Right lung (tissue), 5 donors: ENCODE results near the gene PRKCE. TPM values are rescaled to one million over a fixed set of nuclear protein-coding genes. Genes with fewer than 3 reads are reported as not detected.
"Not testable (repeated sequence)": the region's sequence is repeated elsewhere in the genome, so short reads cannot be mapped to it uniquely, and the experiment has no call there.

ENCODE experiments used
- DNase-seq, 2 donors: peaks; one replicate each; pipeline ENCODE4 v3.0.0-alpha.2; 2013
- polyA plus RNA-seq, 5 donors: library from polyadenylated mRNA; unstranded; fragments of 120-200 nt; gene quantifications; one replicate each; pipeline versions ENCODE4 v1.2.1 to v1.2.3, GENCODE V29; 2013; ENCODE audit warnings: inconsistent platforms in 1 of 5, low replicate concordance in 1 of 5; ENCODE audit not compliant: insufficient read length in 5 of 5, insufficient read depth in 1 of 5

Gene PRKCE
- polyA plus RNA-seq, 5 donors: 12.5 to 14.5 (median 12.8) TPM

DNA sequence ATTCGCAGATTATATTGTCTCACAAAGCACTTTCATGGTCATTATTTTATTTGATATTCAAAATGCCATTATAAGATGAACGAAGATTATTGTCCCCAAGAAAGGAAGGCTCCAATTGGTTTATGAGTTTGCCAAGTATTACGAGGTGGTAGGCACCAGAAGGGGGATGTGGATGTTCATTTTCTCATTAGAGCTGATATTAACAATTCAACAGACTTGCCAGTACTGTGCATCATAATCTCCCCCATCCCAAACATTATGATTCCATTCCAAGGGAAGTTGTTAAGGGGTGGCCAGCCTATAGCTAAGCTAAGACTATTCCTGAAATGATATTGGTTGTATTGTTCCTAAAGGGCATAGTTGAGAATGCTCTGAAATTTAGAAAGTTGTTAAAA lies 257.7 kb downstream of the PRKCE start:
- no peak for DNase-seq

GRCh38 chr2:45909677-45910191 lies 258.3 kb downstream of the PRKCE start:
- no peak for DNase-seq

DNA sequence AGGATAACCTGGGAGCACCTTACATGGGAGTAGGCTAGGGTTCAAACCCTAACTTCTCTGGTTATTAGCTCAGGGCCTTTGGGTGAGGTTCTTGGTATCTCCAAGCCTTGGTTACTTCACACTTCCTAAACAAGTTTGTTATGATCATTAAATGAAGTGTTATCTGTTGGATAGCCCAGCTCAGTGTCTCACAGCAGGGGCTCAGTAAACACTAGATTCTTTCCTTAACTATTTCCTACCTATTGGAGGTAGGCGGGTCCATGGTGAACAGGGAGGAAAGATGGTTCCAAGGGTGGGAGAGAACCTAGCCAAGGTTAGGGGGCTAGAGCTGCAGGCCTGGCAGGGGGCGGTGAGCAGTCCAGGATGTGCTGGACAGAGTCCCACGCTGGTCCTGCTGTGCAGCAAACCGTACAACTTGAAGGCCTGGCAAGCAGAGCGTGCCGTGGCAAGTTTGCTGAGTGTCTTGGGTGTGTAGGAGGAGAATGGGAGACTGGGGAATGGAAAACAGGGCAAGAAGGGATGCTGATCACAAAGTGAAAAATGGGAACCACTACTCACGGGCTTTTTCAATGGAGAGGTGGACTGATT lies 259.1 kb downstream of the PRKCE start:
- no peak for DNase-seq

- DNase-seq: no peak
Observed at GRCh38 chr2:45911538-45911937, 260.1 kb downstream of the PRKCE start.

DNA sequence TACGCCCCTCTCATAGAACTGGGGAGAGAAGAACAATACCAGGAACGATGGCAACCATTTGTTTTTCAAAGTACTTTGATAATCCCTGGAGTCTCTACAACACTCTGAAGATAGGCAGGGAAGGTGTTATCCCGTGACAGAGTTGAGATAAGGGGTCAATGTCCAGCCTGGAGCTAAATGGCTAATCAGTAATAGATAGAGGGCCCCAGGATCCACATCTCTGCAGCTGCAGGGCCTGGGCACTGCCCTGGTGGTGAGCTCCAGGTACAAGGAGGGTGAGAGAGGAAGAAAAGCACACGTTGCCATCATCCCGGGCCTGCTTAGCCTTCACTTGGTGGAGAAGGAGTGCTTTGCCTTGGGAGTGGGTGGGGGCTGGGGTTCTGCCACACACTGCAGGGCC lies 260.6 kb downstream of the PRKCE start:
- no peak for DNase-seq

DNA sequence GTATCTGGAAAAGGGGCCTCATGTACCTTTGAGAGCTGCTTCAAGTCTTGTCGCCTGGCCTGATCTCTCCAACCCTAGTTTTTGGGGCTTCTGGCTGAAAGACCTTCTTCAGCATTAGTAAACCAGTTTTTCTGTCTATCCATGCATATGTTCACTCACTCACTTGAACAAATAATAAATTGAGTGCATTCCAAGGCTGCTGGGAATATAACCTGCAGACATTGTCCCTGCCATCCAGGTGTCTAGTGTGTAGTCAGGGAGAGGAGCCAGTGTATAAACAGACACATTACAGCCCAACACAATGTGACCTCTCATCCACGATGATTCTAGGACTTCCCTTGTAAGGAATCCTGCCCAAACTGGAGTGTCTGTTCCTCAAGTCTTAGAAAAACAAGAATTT lies 262.1 kb downstream of the PRKCE start:
- DNase-seq: no peak

DNA sequence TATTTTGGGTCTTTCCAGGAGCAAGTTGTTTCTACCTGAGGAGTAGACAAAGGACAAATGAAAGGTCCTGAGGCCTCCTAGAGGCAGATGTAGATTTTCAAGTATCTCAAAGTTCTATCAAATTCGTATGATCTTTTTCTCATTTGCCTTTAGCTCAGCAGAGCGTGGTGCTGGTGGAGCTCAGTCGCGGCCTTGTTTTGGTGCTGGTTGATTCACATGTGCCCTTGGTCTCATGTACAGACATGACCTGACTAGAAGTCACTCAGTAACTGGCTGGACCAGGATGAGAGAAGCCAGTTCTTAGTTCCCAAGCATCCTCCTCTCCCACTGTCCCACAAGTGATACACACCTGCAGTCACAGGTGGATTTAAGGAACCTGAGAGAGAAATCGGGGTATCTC lies 264.0 kb downstream of the PRKCE start:
- no peak for DNase-seq

DNA sequence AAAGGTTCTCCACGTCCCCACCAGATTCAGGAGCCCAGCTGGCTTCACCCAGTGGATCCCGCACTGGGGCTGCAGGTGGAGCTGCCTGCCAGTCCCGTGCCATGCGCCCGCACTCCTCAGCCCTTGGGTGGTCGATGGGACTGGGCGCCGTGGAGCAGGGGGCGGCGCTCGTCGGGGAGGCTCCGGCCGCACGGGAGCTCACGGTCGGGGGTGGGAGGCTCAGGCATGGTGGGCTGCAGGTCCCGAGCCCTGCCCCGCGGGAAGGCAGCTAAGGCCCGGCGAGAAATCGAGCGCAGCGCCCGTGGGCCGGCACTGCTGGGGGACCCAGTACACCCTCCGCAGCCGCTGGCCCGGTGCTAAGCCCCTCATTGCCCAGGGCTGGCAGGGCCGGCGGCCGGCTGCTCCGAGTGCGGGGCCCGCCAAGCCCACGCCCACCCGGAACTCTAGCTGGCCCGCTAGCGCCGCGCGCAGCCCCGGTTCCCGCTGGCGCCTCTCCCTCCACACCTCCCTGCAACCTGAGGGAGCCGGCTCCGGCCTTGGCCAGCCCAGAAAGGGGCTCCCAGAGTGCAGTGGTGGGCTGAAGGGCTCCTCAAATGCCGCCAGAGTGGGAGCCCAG lies 266.2 kb downstream of the PRKCE start:
- DNase-seq: not testable (repeated sequence)

DNA sequence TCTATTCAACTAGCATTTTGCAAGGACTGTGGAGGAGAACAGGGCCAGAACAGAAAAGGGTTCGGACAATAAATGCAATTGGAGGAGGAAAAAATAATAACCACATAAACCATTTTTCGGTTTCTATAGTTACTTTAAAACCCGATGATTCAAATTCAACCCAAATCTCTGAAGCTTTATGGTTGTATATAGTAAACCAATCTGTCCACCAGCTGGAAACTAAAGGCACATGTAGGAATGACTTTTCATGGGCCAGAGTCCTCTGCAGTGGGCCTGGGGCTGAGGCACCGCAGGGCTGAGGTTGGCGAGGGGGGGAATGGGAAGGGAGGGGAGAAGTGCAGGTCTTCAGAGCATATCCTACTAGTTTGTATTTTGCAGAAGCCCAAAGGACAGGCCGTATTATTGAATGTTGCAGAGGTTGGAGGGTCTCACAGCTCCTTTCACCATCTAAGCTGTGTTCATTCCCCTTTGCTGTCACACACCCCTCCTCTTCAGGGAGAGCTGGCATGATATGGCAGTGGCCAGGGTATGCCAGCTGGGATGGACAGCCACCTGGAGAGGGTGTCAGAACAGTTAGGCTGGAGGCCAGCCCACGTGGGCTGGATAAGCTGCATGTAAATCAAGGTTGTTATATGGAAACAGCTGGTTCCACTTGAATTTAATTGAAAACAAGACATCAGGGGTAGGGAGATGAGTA lies 267.1 kb downstream of the PRKCE start:
- DNase-seq: no peak

DNA sequence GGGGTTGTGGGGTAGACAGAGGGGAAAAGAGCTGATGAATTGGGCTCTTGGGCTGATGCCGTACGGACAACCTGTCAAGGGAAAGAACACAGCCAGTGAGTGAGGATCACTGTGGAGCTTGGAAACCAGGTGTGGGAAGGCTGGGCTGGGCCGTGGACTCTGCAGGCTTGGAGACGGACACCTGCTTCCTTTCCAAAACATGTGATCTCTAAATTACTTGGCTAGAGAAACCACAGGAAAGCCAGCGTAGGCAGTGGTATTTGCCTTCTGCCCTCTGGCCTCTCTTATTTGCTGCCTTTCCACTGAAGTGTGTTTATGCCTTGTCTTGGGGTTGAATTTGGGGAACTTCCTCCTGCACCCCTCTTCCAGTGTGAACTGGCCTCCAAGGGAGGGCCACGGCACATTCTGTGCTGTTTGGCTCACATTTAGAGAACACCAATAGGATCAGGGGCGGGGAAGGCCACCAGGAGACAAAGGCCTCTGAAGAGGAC lies 267.7 kb downstream of the PRKCE start:
- no peak for DNase-seq

DNA sequence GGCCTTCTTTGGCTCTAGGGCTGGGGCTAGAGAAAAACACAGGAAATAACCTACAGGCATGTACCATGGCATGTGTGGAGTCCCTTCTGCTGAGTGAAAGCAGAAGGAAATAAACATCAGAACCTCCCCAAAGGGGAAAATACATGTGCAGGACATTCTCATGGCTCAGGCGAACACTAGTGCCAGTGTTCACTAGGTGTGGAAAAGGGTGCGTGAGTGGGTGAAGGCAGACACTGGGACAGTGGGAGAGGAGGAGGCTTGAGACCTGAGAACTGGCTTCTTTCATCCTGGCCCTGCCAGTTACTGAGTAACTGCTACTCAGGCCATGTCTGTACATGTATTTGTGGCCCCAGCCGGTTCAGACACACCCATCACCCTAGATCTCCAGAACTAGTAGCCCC lies 268.2 kb downstream of the PRKCE start:
- DNase-seq: no peak

DNA sequence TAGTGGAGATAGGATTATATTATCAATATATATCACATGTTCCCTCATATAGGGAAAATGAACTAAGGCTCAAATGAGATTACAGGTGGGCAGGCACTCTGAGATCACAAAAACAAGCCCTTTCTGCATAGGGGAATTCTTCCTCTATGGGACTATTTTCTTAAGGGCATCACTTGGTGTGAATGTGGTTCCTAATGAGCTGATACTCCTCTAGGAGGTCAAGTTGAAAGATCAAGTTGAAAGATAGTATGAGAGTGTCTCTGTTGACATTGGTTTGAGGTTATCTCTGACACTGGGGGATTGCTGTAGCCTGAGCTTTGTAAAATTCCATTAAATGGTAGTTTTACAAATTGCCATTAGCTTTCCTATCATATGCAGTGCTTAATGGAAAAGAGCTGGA lies 270.4 kb downstream of the PRKCE start:
- no peak for DNase-seq

DNA sequence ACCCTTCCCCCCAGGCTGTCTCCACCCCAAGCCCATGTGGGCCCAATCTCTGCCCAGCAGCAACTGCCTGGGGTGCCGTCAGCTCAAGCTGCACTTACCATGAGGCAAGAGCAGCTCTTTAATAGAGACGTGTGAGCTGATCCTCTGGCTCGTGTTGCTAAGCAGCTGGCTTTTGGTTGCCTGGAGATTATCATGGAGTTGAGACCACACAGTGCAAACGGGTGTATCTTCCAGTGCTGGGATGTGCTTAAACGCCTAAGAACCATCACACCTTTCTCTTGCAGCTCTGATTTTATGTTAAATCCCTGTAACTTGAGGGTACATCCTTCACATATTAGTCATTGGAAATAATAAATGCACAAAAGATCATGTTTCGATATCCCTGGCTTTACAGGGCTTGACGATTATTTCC lies 271.1 kb downstream of the PRKCE start:
- peak; percentile 77 to 88 for DNase-seq

GRCh38 chr2:45923701-45924100 lies 272.2 kb downstream of the PRKCE start:
- DNase-seq: no peak

GRCh38 chr2:45925026-45925425 lies 273.6 kb downstream of the PRKCE start:
- no peak for DNase-seq

DNA sequence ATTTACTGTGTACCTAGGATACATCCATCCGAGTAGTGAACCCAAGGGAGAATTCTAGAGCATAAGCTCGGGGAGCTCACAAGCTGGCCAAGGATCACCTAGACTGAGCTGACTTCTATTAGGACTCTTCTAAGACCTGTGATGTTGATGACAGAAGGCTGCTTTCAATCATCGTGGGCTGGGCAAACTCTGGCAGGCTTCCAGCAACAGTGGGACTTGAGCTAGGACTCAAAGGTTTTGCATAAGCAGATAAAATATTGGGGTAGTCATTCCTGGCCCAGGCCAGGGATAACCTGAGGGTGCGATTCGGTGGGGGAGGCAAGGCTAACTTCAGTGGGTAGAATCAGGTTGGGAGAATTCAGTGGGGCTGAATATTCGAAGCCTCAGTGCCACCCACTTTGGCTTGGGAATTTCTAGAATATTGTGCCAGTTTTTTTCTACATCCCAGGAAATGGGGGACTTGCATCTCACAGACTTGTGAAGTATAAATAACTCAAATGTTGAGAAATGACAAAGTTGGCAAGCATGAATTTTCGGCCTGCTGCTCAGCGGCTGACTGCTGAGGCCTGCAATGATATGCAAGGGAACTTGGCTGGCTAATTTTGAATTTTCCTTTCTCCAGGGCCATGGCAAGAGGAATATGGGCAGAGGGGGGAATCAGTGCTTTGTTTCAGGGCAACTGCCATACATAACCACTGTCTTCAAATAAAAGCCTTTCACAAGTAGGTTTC lies 274.3 kb downstream of the PRKCE start:
- DNase-seq: peak; percentile 62 to 69

DNA sequence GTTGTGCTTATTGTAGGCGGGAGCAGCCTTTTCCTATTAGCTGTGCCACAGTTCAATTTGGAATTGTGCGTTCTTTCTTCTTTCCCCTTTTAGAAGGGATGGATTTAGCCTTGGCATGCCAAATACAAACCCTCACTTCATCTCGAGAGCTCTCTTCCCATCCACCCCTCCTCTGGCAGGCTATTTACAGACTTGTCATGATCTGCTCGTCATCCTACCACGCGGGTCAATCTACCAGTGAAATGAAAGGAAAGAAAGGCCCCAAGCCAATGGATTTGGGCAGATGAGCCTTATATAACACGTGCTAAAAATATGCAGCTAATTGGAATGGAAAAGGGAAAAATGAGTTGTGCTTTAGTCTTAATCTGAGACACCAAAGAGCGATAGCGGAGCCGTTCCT lies 277.5 kb downstream of the PRKCE start:
- peak; percentile 82 to 89 for DNase-seq

DNA sequence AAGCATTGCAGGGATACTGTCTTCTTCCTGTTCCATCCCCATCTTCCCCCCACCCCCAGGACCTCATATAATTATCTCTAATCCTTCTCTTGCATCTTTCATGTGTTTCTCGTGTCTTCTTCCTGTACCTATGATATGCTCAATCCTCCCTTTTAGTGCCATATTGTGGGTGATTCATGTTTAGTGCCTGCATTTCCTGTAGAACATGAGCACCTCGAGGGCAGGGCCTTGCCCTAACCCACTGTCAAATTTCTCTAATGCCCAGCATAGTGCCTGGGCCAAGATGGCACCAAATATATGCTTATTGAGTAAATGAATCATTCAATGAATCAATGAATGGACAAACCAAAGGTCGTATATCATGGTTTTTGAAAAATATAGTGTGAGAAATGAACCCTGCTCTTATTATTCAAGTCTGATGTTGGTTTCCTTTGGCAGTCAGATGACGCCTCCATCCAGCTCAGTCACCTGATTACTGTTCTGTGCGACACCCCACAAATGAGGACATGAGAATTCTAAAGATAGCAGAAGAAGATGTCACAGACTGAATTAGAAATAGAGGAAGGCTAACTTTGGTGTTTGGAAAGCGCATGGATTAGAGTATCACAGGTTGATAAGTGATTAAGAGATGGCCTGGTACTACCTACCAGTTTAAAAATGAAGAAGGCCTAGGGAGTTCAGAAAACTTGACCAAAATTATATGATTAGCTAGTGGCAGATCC lies 278.4 kb downstream of the PRKCE start:
- DNase-seq: no peak

DNA sequence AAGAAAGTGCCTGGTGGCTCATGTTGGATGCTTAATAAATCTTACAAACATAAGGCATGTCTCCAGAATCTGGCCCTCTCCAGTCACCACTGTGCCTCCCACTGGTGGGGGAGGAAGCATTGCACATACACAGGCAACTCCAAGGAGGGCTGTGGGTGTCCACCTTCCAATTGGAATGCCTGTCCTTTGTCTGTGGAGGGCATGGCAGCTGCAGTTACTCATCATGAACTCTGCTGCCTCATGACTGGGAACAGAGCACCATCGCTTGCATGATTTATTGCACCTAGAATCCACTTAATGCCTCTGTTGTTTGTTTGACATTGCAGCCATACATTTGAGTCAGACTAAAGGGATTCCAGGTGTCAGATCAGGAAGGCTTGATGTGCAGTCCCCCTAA lies 278.9 kb downstream of the PRKCE start:
- DNase-seq: no peak

DNA sequence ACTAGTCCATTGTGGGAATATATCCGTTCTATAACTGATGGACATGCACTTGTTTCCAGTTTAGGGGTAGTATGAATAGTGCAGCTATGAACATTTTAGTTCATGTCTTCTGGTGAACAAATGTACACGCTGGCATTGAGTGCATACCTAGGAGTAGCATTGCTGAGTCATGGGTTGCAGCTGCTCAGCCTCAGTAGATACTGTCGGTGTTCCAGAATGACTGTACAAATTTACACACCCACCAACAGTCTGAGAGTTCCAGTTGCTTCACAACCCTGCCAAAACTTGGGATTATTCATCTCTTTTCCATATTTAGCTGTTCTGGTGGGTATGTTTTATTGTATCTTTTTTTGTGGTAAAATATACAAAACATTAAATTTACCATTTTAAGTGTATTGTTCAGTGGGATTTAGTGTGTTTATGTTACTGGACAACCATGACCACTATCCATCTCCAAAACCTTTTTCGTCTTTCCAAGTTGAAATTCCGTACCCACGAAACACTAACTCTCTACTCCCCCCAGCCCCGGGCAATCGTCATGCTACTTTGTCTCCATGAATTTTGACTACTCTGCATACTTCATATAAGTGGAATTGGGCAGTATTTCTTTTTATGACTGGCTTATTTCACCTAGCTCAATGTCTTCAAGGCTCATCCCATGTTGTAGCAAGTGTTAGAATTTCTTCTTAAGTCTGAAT lies 281.0 kb downstream of the PRKCE start:
- no peak for DNase-seq
